DMS153 treated with DMSO at 0.1 percent for 48 hours (cell line): Measurements from ENCODE around the gene LRRC70.

Experiments
- DNase-seq: peaks from one replicate; lab custom pipeline; 2025; ENCODE audit not compliant: unreplicated experiment; lab: John Stamatoyannopoulos, UW

Gene LRRC70

GRCh38 chr5:62575066-62575465 lies 3.6 kb upstream of the LRRC70 start:
- DNase-seq = no peak

- DNase-seq = no peak
These were observed 3.1 kb upstream of the LRRC70 start for GRCh38 chr5:62575489-62575888.

- no peak for DNase-seq
These were observed 1.9 kb upstream of the LRRC70 start for GRCh38 chr5:62576570-62577170.

GRCh38 chr5:62577488-62577887 lies 1.1 kb upstream of the LRRC70 start:
- no peak for DNase-seq

- DNase-seq = no peak
These were observed 1.1 kb downstream of the LRRC70 start for GRCh38 chr5:62579761-62580160.

GRCh38 chr5:62581836-62582597 lies 3.4 kb downstream of the LRRC70 start:
- no peak for DNase-seq

- no peak for DNase-seq
These were observed 5.8 kb downstream of the LRRC70 start for GRCh38 chr5:62584391-62584790.

GRCh38 chr5:62585306-62585705 lies 6.7 kb downstream of the LRRC70 start:
- DNase-seq = no peak

GRCh38 chr5:62585751-62586150 lies 7.1 kb downstream of the LRRC70 start:
- DNase-seq = no peak

- DNase-seq = no peak
These were observed 9.1 kb downstream of the LRRC70 start for GRCh38 chr5:62587737-62588136.

- no peak for DNase-seq
These were observed 10.0 kb downstream of the LRRC70 start for GRCh38 chr5:62588668-62589067.

GRCh38 chr5:62589504-62589903 lies 10.9 kb downstream of the LRRC70 start:
- no peak for DNase-seq

- DNase-seq = no peak
These were observed 11.8 kb downstream of the LRRC70 start for GRCh38 chr5:62590387-62590786.

- no peak for DNase-seq
These were observed 13.9 kb downstream of the LRRC70 start for GRCh38 chr5:62592558-62592957.

GRCh38 chr5:62593331-62593730 lies 14.7 kb downstream of the LRRC70 start:
- DNase-seq = no peak

GRCh38 chr5:62594364-62594984 lies 15.9 kb downstream of the LRRC70 start:
- DNase-seq = no peak

GRCh38 chr5:62596096-62596495 lies 17.5 kb downstream of the LRRC70 start:
- DNase-seq = no peak

- no peak for DNase-seq
These were observed 18.1 kb downstream of the LRRC70 start for GRCh38 chr5:62596691-62597090.

- DNase-seq = no peak
These were observed 18.7 kb downstream of the LRRC70 start for GRCh38 chr5:62597314-62597713.

GRCh38 chr5:62600560-62601252 lies 22.1 kb downstream of the LRRC70 start:
- no peak for DNase-seq

GRCh38 chr5:62603934-62604333 lies 25.3 kb downstream of the LRRC70 start:
- no peak for DNase-seq

GRCh38 chr5:62605638-62606037 lies 27.0 kb downstream of the LRRC70 start:
- no peak for DNase-seq
